Measurements from ENCODE around the gene CYSLTR2. TPM values are rescaled to one million over a fixed set of nuclear protein-coding genes. Genes with fewer than 3 reads are reported as not detected.

CYSLTR2 gene
- total and polyA plus RNA-seq, 2 of the 8 experiments (the other 6 are each of a cell fraction or from before 2014, with no cell fraction given): not detected

DNA sequence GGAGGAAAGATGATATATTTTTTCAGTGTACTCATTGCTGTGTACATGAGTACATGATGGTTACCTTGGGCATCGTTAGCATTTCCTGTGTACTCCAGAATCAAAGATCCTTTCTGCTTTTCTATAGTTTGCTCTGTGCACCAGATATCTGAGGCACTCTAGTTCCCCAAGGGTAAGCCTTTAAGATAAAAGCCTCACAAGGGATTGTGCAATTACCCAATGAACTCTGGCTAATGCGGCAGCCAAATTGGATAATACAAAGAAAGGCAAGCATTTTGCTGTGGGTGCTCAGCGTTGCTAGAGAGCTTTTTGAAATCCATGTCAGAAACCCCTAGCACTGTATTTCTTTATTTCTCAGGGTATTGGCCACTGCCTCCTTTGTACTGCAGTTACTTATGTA is 2.9 kb downstream of the CYSLTR2 start:
- peaks cover 0 to 2% (median 0%) of the 10 kb centered on the region in 4 experiments; a peak in 1 of 7 replicates for H3K4me1 ChIP-seq (replicated peaks in 1 of 4; ENCODE audit: control insufficient read depth in 3 of 4, insufficient read depth in 4 of 4, low read length in 3 of 4)
- H4K5ac ChIP-seq (ENCODE audit: insufficient read length, low read depth, low read length): no peak overlapping the region
- H2AFZ ChIP-seq (ENCODE audit: low read length): no peak overlapping the region
- H4K91ac ChIP-seq (replicated peaks; ENCODE audit: insufficient read length, low read length): no peak overlapping the region
- H3K36me3 ChIP-seq (ENCODE audit: control insufficient read depth in 2 of 4, insufficient read depth in 4 of 4, low read length in 3 of 4): no peaks in the 10 kb centered on the region
- no peak overlapping the region for H2BK15ac ChIP-seq (ENCODE audit: low read length)
- DNase-seq (ENCODE audit: low read depth in 1 of 2, low spot score in 2 of 2) (no peak), FAIRE-seq (no peak)
- no peak overlapping the region for H3K27ac ChIP-seq (ENCODE audit: low read depth, low read length)
- no peak overlapping the region for H3K56ac ChIP-seq (replicated peaks; ENCODE audit: insufficient read length, low read depth, low read length)
- H3K79me2 ChIP-seq (ENCODE audit: control insufficient read depth in 1 of 2, insufficient read depth in 2 of 2, low read length in 2 of 2): no peaks in the 10 kb centered on the region
- H4K8ac ChIP-seq (ENCODE audit: extremely low read depth, insufficient read depth, low read length): no peak overlapping the region
- no peak overlapping the region for H3K4me2 ChIP-seq (ENCODE audit: insufficient read depth in 1 of 2, low read depth in 2 of 2, low read length in 2 of 2)
- no peaks in the 10 kb centered on the region for H3K27me3 ChIP-seq (replicated peaks in 1 of 4; ENCODE audit: control insufficient read depth in 3 of 4, extremely low read depth in 1 of 4, insufficient read depth in 3 of 4, low read length in 3 of 4)
- no peak overlapping the region for H2BK12ac ChIP-seq (ENCODE audit: low read depth, low read length)
- no peak overlapping the region for H3K23ac ChIP-seq (ENCODE audit: insufficient read length)
- H3K23me2 ChIP-seq (ENCODE audit: low read depth, low read length): no peaks in the 10 kb centered on the region
- H3K4ac ChIP-seq (replicated peaks; ENCODE audit: insufficient read length, low read depth, low read length): no peak overlapping the region
- no peak overlapping the region for H3K9ac ChIP-seq (replicated peaks in 1 of 4; ENCODE audit: extremely low read depth in 1 of 4, low read depth in 3 of 4, low read length in 3 of 4)
- H3K4me3 ChIP-seq (ENCODE audit: extremely low read depth in 1 of 4, insufficient read depth in 2 of 4, low read depth in 3 of 4, low read length in 4 of 4): no peak overlapping the region
- ChIA-PET POLR2A (ENCODE audit: partially characterized antibody) (no interaction called here), CTCF (ENCODE audit: partially characterized antibody) (interaction anchor here (1.1 to 1.5 kb wide), 2 partner anchors 75 to 77 kb away, joined by 3 to 5 read pairs; no protein-coding TSS in a partner anchor)
- 95% methylated on average over 3 of the region's 3 CpGs; no CpG with 5 or more reads in 1 of the 2 experiments for WGBS, 2 experiments (ENCODE audit: extremely low coverage in 1 of 2, insufficient coverage in 1 of 2, insufficient read length in 1 of 2, insufficient replicate concordance in 2 of 2, low coverage in 1 of 2, low lambda C conversion rate in 2 of 2, missing lambda C conversion rate in 1 of 2)
- H3K14ac ChIP-seq (ENCODE audit: insufficient read length): no peak overlapping the region
- H3K9me3 ChIP-seq (ENCODE audit: insufficient read depth in 2 of 2, low read depth in 1 of 2, low read length in 1 of 2): no peaks in the 10 kb centered on the region
- no peak overlapping the region for H2AK5ac ChIP-seq (ENCODE audit: low read depth, low read length)
- no peak overlapping the region for H2BK5ac ChIP-seq (ENCODE audit: low read depth, low read length)
- H3K18ac ChIP-seq (ENCODE audit: extremely low read depth, low read length): no peak overlapping the region
- H3K79me1 ChIP-seq (ENCODE audit: low read depth, low read length): no peaks in the 10 kb centered on the region
- H2BK120ac ChIP-seq (replicated peaks; ENCODE audit: low read depth, low read length): no peak overlapping the region
- no peak overlapping the region for H2BK20ac ChIP-seq (ENCODE audit: low read length)
- no peaks in the 10 kb centered on the region for H4K20me1 ChIP-seq (replicated peaks in 1 of 2; ENCODE audit: control insufficient read depth in 1 of 2, insufficient read depth in 2 of 2, low read length in 2 of 2)
- TF ChIP-seq NANOG (IDR thresholded peaks at IDR 0.05; ENCODE audit: insufficient read depth, low read depth, low read length, poor library complexity, severe bottlenecking) (no peak), CEBPB (IDR thresholded peaks at IDR 0.05; ENCODE audit: low read depth, low read length) (peak; percentile 25; the same call in 1 of the 2 replicates), TCF12 (IDR thresholded peaks at IDR 0.05; ENCODE audit: low read depth, low read length) (no peak), SIX5 (IDR thresholded peaks at IDR 0.05; ENCODE audit: low read depth, low read length) (no peak), ASH2L (IDR thresholded peaks at IDR 0.05; ENCODE audit: low read length) (no peak)
- TF ChIP-seq, protein P1, sequence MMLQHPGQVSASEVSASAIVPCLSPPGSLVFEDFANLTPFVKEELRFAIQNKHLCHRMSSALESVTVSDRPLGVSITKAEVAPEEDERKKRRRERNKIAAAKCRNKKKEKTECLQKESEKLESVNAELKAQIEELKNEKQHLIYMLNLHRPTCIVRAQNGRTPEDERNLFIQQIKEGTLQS (IDR thresholded peaks at IDR 0.05; ENCODE audit: insufficient read depth, low read depth, low read length): no peak
